Measurements from ENCODE around the gene ADCYAP1R1.

ADCYAP1R1 gene

DNA sequence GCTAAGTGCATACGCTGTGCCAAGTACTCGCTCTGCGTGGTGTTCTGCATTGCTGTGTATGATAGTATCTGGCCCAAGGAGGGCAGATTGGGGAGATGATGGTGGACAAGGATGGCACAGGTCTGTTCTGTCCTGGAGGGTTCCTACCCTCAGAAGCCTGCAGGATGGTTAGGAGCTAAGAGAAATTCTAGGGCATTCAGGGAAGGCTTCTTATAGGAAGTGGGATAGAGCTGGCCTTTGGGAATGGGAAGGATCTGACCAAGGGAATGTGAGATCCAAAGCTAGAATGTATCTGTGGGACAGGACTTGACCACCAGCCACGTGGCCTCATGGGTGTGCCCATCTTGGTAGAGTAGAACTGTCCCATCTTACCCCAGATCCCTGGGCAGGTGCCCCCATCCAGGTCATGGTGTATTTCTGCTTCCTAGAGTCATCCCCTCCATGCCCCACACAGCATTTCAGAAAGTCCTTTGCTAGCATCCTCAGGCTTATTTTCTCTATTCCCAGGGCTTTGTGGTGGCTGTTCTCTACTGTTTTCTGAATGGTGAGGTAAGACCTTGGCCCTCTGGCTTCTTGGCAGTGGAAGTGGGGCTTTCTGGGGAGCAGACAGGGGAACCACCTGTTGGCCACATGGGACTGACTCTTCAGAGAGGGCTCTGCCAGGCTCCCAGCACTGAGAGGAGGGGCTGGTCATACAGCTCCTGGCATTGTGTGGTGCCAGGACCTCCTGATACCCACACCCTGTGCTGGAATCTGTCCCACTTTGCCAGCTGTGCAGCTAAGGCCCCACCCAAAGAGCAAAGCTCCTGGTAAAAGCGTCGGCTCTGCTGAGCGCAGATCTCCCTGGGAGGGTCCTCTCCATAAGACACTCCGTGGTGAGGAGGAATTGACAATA lies 52.5 kb downstream of the ADCYAP1R1 start:
- FAIRE-seq (no peak), DNase-seq (ENCODE audit: insufficient read length, low spot score) (no peak)

DNA sequence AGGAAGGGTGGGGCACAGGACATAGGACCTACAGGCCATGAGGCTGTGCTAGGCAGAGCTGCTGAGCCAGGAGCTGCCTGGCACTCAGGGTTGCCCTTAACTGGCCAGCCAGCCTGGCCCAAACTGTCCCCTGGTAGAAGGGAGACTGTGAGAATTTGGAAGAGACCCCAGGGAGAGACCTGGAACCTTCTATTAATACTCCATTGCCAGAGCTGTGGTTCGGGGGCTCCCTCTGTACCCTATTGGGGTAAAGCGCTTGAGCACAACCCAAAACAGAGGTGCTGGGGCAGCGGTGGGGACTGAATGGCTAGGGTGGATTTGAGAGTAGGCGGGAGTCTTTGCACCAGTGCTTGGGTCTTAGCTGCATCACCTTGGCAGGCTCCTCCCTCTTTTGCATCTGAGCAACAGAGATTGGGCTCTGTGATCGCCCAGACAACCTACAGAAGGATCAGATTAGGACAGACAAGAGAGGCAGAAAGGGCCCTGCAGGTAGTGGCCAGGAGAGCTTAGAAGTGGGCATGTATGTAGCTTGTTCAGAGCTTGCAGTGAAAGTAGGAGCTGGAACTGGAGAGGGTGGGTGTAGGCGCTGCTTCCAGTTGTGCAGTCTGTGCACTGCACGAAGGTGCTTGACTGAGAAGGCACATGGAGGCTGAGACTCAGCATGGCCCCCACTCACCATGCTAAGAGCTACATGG lies 53.3 kb downstream of the ADCYAP1R1 start:
- DNase-seq (ENCODE audit: insufficient read length, low spot score) (no peak), FAIRE-seq (no peak)

DNA sequence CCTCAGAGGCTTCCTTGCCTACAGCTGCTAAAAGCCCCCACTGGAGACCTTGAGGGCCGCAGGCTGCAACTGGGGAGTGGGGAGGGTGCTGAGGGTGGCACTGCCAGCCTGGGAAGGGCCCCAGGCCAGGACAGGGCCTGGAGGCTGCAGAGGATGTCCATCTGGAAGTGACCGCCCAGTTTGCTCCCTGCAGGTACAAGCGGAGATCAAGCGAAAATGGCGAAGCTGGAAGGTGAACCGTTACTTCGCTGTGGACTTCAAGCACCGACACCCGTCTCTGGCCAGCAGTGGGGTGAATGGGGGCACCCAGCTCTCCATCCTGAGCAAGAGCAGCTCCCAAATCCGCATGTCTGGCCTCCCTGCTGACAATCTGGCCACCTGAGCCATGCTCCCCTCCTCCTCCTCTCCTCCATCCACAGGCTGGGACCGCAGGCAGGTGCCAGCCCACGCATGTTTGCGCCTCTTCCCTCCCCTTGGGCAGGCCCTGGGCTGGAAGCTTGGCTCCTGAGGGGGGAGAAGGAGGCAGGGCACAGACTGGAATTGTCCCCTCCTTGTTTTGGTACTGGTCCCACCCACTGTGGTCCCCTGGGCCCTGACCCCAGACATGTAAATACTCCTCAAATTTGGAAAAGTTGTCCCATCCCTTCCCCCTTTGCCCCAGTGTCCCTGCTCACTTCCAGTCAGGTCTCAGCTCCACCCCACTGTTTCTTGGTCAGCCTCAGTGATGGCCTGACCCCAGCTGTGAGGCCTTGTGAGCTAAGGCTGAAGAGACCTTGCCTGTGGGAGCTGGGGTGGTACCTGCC lies 54.4 kb downstream of the ADCYAP1R1 start:
- DNase-seq (ENCODE audit: insufficient read length, low spot score) (no peak), FAIRE-seq (no peak)

DNA sequence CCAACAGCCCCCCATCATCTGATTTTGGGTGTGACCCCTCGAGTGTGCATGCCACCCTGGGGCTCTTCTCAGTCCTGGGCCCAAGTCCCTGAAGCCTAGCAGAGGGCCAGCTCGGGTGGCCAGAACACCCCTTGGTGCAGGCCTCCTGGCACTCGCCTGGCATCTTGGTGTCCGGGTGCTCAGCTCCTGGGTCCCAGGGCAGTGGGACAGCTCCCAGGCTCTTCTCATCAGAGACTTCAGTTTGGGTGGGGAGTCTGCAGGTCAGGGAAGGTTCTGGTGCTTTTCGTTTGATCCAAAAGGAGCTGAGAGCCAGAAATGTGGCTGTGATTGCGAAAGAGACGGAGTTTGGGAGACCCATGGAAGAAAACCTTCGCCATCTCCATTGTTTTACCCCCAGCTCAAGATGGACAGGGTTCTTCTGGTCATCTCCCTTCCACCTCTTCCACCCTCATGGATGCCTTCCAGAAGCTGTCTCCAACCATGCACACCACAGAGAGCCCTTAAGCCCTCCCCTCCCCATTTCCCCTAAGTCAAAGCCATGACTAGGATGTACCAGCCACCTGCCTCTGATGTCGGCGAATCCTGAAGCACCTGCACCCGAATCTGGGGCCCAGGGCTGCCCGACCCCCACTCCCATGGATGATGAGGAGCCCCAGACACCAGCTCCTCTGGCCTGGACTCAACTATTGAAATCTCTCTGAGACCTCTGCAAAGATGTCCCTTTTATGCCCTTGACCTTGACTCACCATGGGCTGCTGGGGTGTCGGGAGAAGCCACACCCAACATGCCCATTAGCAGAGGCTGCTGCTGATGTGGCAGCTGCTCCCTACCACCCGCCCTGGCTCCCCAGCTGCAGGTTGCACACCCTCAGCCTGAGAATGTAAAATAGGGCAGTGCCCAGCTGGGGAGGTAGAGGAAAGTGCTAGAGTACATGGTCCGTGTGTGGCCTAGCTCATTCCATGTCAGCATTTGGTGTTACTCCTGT lies 55.3 kb downstream of the ADCYAP1R1 start:
- FAIRE-seq, result no peak
- no peak for DNase-seq (ENCODE audit: insufficient read length, low spot score)

DNA sequence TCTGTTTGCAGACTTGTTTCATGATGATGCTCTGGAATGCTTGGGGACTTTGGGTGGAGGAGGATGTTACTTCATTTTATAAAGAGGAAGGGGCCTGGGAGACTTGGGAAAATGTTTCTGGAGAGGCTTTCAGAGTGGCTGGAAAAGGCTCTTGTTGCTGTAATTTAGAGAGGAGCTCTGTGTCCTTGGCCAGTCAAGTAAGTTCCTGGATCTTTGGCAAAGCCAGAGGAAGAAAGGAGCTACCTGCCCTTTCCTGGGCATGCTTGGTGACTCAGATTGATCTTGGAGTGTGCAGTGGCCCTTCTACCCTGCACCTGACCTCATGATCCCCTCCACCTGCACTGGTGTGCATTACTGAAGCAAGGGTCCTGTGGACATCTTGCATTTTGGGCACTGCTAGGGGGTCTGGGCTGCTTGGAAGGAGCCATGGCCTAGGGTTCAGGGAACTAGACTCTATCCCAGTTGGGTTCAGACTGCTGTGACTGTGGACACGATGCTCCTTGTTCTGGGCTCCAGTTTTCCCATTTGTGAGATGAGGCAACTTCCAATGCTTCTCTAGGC lies 56.1 kb downstream of the ADCYAP1R1 start:
- FAIRE-seq (no peak), DNase-seq (ENCODE audit: insufficient read length, low spot score) (no peak)

DNA sequence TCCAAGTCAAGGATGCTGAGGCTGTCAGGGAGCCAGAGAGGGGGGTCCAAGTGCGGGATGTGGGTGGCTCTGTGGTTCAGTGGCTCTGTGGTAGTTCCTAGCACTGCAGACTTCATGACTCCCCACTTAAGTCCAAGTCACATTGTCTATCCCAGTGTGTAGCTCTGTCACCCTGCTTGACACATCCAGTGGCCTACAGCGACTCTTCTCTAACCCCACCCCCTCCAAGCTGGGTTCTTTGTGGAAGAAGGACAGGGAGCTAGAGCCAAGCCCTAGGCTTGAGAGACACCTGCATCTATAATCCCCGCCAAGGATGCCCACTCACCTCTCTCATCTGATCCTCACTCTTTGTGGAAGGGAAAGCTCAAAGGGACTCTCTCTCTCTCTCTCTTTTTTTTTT lies 57.6 kb downstream of the ADCYAP1R1 start:
- FAIRE-seq (no peak), DNase-seq (ENCODE audit: insufficient read length, low spot score) (no peak)

DNA sequence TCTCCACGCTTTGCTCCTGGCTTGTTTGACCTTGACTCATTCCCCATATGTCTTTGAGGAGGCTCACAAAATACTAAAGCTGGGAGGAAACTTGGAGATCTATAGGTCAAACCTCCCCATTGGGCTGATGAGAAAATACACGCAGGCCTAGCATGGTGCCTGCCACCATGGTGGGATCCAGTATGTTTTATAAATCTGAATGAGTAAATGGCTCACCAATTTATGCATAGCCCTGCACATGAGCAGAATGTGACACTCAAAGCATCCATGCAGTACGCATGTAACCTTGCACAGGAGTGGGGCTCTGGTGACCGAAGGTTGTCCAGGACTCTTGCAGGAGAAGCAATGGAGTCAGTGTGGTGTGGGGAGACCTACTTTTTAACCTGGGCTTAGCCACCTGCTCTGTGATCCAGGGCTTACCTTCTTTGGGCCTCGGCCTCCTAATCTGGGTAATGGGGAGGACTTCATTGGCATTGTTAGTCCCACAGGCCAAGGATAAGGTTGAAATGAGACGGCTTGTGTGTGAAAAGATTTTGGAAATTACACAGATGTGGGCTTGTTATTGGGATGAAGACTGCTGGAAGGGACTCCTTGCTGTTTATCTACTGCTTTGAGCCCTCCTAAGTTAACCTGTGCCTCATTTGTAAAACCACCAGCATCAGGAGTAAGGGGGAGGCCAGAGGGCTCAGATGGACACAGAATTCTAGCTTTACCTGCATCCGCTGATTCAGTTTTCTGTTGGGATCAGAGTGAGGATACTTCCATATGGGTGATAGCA lies 58.4 kb downstream of the ADCYAP1R1 start:
- DNase-seq (ENCODE audit: insufficient read length, low spot score) (no peak), FAIRE-seq (no peak)

DNA sequence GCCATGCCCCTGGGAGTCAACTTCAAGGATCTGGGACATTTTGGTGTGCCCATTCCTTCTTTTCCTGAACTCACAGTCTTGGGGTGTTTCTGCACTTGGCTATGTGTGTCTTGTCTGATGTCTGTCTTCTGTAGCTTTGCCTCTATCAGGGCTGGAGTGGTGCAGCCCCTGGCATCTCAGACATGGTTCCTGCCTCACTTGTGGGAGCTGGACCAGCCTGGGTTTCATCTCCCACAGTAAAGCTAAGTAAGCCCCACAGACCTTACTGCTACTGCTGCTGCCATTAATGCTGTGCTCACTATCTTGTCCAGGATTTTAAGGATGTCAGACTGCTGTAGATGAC lies 59.0 kb downstream of the ADCYAP1R1 start:
- FAIRE-seq (no peak), DNase-seq (ENCODE audit: insufficient read length, low spot score) (no peak)

DNA sequence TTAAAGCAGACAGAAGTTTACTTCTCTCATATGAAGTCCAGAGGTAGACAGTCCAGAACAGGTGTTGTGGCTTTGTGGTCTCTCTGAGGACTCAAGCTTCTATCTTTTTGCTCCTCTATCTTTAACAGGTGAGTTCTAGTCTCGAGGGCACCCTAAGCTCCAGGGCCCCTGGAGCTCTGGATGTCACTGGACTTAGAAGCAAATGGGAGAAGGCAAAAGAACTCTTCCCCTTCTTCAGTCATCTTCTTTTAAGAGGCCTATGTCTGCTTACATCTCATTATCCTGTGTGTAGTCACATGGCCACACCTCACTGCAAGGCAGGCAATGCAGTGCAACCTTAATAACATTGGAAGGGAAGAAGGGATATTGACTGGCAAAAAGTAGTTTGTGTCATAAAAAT lies 61.6 kb downstream of the ADCYAP1R1 start:
- no peak for DNase-seq (ENCODE audit: insufficient read length, low spot score)
- no peak for FAIRE-seq

DNA sequence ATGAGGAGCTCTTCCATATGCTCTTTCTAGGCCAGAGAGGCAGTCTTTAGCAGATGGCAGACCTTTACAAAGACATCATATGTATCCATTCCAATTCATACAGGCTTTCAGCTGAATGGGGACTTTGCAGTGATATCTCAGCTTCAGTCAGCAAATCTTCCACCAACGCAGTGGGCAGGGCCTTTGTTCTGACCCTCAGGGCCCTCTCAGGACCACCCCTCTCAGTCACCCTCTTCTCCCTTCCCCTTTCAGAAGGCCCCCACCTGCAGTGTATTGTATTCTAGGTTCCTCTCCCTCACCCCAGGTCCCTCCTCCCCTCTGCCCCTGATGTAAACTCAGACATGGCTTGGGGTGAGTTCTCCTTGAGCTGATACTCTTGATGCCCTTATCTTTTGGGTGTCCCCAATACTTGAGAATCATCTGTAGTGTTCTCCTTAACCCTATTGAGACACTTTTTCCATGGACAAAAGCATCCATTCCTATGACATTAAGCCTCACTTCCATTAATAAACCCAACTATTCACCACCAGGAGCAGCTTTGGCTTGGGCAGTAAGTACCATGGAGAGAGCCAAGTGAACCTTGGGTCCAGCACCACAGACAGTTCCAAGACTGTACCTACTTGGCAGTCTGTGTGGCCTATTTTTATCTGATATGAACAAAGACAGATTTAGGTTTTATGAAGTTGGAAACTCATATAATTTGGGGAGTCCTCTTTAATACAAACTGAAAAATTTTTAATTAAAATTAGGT lies 62.7 kb downstream of the ADCYAP1R1 start:
- FAIRE-seq (no peak), DNase-seq (ENCODE audit: insufficient read length, low spot score) (no peak)

DNA sequence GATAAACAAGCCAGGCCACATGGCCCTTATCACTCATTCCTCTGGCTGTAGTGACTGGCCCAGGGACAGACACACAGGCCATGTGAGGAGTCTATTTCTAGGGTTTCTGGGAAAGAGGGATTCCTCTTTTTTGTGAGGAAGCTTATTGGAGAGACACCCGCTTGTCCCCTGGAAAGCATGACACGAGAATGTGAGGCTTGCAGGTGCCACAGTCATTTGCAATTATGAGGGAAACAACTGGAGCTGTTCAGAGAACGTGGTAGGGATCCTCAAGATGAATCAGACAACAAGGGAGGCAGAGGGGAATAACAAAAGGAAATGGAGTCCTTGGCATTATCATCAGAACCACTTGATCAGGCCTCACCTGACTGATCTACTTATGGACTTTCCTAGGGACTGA lies 64.5 kb downstream of the ADCYAP1R1 start:
- FAIRE-seq (no peak), DNase-seq (ENCODE audit: insufficient read length, low spot score) (no peak)

DNA sequence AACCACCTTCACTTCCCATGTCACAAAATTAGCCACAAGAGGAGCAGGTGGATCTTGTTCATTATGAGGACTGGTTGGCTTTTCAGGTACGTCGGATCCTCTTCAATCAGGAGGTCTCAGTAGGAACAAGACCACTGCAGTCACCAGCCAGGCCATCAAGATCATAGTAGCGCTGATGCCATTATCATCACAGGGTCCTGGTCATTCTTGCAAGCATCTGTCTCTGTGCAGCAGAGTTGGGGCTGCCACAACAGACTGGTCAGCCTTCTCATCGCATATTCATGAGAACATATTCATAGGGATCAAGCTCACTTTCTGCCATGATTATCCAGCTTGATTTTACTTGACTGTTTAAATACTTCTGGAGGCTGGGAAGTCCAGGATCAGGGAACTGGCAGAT lies 67.1 kb downstream of the ADCYAP1R1 start:
- DNase-seq (ENCODE audit: insufficient read length, low spot score), result no peak
- FAIRE-seq, result no peak

DNA sequence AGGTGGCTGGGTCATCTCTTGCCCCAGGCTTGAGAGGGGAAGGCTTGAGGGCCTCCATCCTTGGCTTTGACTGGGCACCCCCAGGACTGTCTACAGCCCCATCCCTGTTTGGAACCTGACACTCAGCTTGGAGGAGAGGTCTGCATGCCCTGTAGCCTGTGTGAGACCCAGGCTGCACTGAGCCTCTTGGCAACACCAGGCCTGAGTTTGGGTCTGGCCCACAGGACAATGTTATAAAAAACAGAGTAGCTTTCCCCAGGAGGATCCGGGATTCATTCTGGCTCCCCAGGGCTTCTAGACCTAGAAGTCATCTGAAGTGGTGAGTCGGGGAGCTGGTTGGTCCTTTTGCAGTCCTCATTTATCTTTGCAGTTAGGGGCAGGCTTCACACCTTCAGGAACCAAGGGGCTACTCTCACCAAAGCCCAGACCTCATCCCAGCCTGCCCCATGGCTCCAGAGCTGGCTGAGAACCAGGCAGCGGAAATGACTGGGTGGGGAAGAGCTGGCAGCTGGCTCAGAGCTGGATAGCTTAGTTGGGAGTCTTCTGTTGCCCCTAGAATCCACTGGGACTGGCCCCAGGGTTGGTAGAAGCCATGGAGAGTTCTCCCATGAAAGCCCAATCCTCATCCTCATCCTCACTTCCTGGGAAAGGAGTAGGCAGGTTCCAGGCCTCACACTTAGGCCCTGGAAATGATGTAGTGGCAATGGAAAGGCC lies 68.8 kb downstream of the ADCYAP1R1 start:
- DNase-seq (ENCODE audit: insufficient read length, low spot score), result no peak
- no peak for FAIRE-seq

DNA sequence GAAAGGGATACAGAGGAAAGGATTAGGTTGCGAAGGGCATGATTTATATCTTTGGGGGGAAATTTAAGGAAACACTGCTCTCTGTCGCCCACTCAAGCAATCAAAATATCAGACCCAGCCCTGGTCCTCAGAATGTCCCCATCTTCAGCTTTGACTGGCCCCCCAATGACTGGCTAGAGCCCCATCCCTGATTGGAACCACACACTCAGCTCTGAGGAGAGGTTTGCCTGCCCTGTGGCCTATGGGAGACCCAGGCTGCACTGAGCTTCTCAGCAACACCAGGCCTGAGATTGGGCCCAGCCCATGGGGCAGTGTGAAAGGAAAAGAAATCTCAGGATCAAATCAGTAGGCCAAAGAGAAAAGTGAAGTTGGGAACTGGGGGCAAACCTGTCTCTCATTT lies 69.5 kb downstream of the ADCYAP1R1 start:
- DNase-seq (ENCODE audit: insufficient read length, low spot score) (no peak), FAIRE-seq (no peak)

DNA sequence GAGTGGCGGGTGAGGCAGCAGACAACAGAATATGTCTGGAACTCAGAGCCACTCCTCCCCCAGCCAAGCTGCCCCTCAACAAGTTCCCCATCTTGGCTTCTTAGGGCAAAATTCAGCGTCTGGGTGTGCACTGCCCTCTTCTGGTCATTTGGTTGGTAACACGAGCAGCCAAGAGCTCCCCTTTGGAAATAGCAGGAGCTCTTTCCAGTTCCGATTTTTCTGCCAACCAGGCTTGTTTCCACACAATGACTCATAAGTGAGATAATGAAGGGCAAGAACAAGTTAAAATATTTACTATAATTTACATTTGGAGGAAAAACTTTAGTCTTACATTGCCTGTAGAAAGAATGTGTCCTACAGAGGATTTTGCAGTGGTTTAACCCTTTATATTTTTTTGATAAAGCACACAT lies 70.5 kb downstream of the ADCYAP1R1 start:
- FAIRE-seq, result no peak
- peak; percentile 59 for DNase-seq (ENCODE audit: insufficient read length, low spot score)

DNA sequence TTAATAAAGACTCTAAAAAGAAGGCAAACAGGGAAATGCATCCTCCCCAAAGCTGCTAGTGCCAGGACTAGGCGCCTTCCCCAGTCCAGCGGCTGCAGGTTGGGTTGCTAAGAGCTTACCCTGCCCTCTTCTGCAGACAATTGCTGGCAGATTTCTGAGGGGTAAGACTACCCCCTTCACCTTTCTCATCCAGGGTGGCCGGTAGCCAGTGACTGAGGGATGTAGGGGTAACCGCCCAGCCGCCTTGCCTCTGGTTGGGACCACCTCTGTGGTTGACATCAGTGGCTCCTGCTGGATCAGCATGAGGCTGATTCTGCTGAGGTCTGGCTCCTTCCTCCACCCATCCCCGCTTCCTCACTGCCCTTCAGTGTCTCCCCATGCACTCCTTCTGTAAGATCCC lies 71.2 kb downstream of the ADCYAP1R1 start:
- no peak for DNase-seq (ENCODE audit: insufficient read length, low spot score)
- no peak for FAIRE-seq

DNA sequence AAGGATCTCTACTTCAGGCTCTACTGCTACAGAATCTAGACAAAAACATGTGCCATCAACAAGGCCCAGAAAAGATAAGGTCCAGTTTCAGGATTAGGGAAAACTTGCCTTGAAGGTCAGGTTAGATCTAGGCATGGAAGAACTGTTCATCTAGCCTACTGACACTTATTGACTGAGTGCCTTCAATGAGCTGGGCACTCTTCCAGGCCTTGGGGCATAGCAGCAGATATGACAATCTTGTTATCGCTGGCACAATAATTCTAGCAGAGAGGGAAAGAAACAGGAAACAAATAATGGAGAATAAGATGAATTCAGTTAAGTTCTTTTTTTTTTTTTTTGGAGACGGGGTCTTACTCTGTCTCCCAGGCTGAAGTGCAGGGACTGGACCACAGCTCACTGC lies 71.6 kb downstream of the ADCYAP1R1 start:
- FAIRE-seq (no peak), DNase-seq (ENCODE audit: insufficient read length, low spot score) (no peak)

DNA sequence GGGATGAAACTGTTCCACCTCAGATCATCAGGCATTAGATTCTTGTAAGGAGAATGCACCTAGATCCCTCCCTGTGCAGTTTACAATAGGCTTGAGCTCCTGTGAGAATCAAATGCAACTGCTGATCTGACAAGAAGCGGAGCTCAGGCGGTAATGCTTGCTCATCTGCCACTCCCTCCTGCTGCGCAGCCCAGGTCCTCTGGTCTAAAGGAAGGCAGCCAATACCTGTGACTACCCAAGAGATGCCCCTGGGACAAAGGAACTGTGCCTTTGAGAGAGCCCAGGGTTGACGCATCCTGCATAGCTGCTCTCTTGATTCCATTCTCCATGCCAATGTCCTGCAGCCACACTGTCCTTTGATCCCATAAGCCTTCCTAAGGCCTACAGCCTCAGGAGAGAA lies 73.1 kb downstream of the ADCYAP1R1 start:
- DNase-seq (ENCODE audit: insufficient read length, low spot score) (no peak), FAIRE-seq (no peak)

All from HTR-8/SVneo (cell line).